ENCODE data around the gene AAK1.

AAK1 gene

GRCh38 chr2:69585855-69586555, 57.5 kb downstream of the AAK1 start:
- no peak for DNase-seq (ENCODE audit: extremely low read depth, low read depth)
- TF ChIP-seq CTCF (IDR thresholded peaks at IDR 0.05; ENCODE audit: low read depth, low read length) = no peak

GRCh38 chr2:69584127-69584889, 59.2 kb downstream of the AAK1 start:
- no peak for DNase-seq (ENCODE audit: extremely low read depth, low read depth)
- TF ChIP-seq CTCF (IDR thresholded peaks at IDR 0.05; ENCODE audit: low read depth, low read length) = no peak

GRCh38 chr2:69583321-69583833, 60.2 kb downstream of the AAK1 start:
- TF ChIP-seq CTCF (IDR thresholded peaks at IDR 0.05; ENCODE audit: low read depth, low read length) = no peak
- no peak for DNase-seq (ENCODE audit: extremely low read depth, low read depth)

- DNase-seq (ENCODE audit: extremely low read depth, low read depth) = no peak
These were observed 60.9 kb downstream of the AAK1 start for GRCh38 chr2:69582582-69583176.

GRCh38 chr2:69581774-69582581, 61.6 kb downstream of the AAK1 start:
- no peak for TF ChIP-seq CTCF (IDR thresholded peaks at IDR 0.05; ENCODE audit: low read depth, low read length)
- no peak for DNase-seq (ENCODE audit: extremely low read depth, low read depth)

More at GRCh38 chr2:69582582-69583176, 60.9 kb downstream of the AAK1 start:
- TF ChIP-seq CTCF (IDR thresholded peaks at IDR 0.05; ENCODE audit: low read depth, low read length) = no peak

- no peak for DNase-seq (ENCODE audit: extremely low read depth, low read depth)
- TF ChIP-seq CTCF (IDR thresholded peaks at IDR 0.05; ENCODE audit: low read depth, low read length) = no peak
These were observed 63.1 kb downstream of the AAK1 start for GRCh38 chr2:69580486-69580885.
